ENCODE measurements around the gene NXPH1.

The NXPH1 gene

DNA sequence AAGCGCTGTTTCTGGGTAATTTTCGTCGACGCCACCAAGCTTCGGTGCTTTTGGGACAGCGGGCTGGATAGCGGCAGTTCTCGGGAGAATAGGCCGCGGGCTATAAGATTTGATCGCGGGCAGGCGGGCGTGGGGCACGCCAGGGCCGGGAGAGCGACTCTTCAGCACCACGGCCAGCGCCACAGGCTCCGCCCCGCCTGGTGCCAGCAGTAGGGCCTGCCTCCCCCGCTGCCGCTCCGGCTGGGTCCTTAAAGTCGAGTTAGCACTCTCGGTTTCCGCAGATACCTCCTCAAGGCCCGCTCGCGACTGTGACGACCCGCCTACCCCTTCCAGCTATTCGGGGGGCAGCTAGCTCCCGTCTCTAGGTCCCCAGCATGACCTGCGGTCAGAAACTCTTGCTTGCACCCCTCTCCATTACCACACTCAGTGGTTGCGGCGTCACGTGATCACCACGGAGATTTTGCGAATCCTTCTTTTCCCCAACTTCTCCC is 9.4 kb downstream of the NXPH1 start:
- peak overlapping the region; percentile 22 for H3K4me3 ChIP-seq (ENCODE audit: low read length)
- no peak for DNase-seq (ENCODE audit: low read depth)
- TF ChIP-seq, protein P1, sequence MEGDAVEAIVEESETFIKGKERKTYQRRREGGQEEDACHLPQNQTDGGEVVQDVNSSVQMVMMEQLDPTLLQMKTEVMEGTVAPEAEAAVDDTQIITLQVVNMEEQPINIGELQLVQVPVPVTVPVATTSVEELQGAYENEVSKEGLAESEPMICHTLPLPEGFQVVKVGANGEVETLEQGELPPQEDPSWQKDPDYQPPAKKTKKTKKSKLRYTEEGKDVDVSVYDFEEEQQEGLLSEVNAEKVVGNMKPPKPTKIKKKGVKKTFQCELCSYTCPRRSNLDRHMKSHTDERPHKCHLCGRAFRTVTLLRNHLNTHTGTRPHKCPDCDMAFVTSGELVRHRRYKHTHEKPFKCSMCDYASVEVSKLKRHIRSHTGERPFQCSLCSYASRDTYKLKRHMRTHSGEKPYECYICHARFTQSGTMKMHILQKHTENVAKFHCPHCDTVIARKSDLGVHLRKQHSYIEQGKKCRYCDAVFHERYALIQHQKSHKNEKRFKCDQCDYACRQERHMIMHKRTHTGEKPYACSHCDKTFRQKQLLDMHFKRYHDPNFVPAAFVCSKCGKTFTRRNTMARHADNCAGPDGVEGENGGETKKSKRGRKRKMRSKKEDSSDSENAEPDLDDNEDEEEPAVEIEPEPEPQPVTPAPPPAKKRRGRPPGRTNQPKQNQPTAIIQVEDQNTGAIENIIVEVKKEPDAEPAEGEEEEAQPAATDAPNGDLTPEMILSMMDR (conservative IDR thresholded peaks at IDR 0.05; ENCODE audit: low read depth, low read length): no peak

DNA sequence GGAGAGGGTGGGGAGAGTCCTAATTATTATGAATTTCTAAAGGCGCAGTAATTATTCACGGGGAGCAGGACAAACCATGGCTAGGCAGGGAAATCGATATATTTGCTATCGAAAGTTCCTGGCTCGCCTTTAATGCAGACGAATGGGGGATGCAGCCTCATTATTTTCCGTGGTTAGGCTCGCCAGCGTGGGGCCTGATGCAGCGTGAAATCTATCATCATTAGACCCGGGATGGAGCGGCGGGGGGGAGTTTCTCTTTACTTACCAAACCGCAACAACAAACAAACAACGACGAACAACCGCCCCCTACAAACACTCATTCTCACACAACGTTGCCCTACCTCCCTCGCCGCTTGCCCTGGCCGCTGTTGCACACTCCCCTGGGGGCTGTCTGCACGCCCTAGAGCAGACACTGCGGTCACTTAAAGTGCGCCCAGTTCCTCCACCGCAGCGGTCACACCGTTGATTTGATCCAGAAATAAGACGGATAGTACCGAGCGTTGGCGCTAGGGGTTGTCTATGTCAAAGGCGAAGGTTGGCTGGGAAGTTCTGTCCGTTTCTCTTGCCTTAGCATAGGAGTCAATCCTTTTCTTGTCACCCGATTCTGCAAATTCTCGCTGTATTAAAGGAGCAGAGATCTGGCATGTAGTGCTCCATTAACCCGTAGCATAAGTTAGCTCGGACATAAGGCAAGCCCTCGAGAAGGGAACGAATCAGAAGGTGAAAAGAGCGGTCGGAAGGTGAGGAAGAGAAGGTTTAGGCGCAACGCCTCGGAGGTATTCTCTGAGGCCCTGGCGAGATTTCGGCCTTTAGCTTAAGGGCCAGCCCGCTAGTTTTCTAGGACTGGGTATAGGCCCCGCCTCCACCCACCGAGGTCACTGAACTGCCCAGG is 10.4 kb downstream of the NXPH1 start:
- no peak overlapping the region for H3K4me3 ChIP-seq (ENCODE audit: low read length)
- no peak for DNase-seq (ENCODE audit: low read depth)
- TF ChIP-seq, protein P1 (conservative IDR thresholded peaks at IDR 0.05; ENCODE audit: low read depth, low read length): peak; percentile 42

DNA sequence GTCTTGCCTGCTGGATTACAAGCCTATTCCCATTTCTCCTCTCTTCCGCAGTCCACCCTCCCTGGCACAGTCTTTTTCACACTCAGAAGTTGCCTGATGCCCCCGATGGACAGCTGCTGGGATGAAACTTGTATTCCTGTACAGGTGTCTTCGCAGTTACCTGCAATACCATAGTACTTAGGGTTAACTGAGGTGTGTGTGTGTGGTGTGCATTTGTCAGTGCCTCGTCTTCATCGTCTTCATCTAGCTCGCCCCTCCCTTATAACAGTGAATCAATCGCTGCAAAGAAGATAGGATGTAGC is 11.0 kb downstream of the NXPH1 start:
- TF ChIP-seq, protein P1 (conservative IDR thresholded peaks at IDR 0.05; ENCODE audit: low read depth, low read length): no peak
- H3K4me3 ChIP-seq (ENCODE audit: low read length): no peak overlapping the region
- DNase-seq (ENCODE audit: low read depth): no peak

DNA sequence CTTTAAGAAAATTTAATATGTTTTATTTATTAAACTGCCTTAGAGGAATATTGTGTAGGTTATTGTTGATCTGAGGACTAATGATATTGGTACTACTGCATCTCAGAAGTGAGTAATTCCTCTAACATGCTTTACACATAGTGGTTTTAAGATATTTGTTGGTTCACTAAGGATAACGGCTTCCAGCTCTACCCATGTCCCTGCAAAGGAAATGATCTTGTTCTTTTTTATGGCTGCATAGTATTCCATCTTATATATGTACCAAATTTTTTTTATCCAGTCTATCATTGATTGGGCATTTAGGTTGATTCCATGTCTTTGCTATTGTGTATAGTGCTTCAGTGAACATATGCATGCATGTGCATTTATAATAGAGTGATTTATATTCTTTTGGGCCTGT is 20.1 kb downstream of the NXPH1 start:
- H3K4me3 ChIP-seq (ENCODE audit: low read length): no peak overlapping the region
- no peak for DNase-seq (ENCODE audit: low read depth)
- TF ChIP-seq, protein P1 (conservative IDR thresholded peaks at IDR 0.05; ENCODE audit: low read depth, low read length): no peak

DNA sequence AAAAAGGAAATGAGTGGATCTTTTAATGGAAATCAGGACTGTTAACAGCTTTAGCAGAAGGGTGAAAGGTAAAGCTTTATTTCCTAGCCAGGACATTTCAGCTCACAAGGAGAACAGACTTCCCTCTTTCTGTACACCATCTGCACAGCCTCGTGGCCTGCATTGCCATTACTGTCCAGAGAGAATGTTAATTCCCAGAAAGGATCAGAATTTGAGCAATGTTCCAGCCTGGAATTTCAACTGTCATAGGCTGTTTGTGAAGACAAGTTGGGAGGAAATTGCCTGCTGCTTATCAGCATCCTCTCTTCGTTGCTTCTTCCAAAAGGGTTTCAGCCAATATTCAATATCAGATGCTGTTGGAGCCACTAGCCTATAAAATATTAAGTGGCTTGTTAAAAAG is 22.0 kb downstream of the NXPH1 start:
- H3K4me3 ChIP-seq (ENCODE audit: low read length): no peak overlapping the region
- DNase-seq (ENCODE audit: low read depth): no peak
- TF ChIP-seq, protein P1 (conservative IDR thresholded peaks at IDR 0.05; ENCODE audit: low read depth, low read length): no peak

DNA sequence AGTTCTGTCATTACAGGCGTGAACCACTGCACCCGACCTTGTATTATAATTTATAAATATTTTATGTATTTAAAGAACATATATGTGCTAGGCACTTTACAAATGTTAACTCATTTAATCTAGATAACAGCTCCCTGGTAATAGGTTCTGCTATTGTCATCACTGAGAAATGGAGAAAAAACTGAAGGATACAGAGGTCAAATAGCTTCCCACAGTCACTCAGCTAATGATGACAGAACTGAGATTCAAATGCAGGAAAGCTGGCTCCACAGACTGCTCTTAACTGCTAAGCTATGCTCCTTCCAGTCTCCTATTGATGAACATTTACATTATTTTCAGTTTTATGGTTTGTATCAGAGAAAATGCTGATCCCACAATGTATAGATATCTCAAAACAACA is 28.9 kb downstream of the NXPH1 start:
- TF ChIP-seq, protein P1 (conservative IDR thresholded peaks at IDR 0.05; ENCODE audit: low read depth, low read length): no peak
- DNase-seq (ENCODE audit: low read depth): no peak
- no peak overlapping the region for H3K4me3 ChIP-seq (ENCODE audit: low read length)

DNA sequence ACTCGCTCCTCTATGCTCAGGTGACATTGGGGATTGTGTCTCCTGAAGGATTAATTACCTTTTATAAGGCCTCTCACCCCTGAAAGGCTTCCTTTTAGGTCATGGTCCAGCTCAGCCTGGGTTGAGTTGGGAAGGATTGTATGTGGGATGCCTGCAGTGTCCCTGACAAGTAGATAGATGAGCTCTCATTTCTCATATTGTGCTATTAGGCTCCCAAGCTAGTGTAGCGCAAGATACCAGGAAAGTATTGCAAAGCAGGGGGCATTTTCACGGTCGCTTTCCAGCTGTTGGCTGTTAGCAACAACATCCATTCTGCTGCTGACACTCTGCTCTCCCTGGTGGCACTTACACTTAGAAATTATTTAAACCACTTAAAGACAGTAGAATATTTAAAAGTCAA is 31.9 kb downstream of the NXPH1 start:
- H3K4me3 ChIP-seq (ENCODE audit: low read length): no peak overlapping the region
- TF ChIP-seq, protein P1 (conservative IDR thresholded peaks at IDR 0.05; ENCODE audit: low read depth, low read length): no peak
- DNase-seq (ENCODE audit: low read depth): no peak

All from retinal pigment epithelial cell (primary cell).